MM.1S (cell line): ENCODE results near the gene MBP.

ENCODE experiments used
- DNase-seq: peaks from one replicate; pipeline ENCODE4 v3.0.0-alpha.2; 2015
- H2AFZ ChIP-seq: fragments of 300-600 bp; sonication (generic); 2 replicates; pipeline ENCODE4 v1.6.0; 2016; ENCODE audit warnings: antibody characterized with exemption, low read length
- H3F3A ChIP-seq: fragments of 300-600 bp; sonication (generic); 2 replicates; pipeline ENCODE4 v1.6.1; 2016; ENCODE audit warnings: mild to moderate bottlenecking, antibody characterized with exemption, low read length, moderate library complexity, mixed read lengths; ENCODE audit not compliant: insufficient read depth
- H3K27ac ChIP-seq: fragments of 300-600 bp; sonication (generic); 2 replicates; pipeline ENCODE4 v1.5.1; 2016; ENCODE audit warnings: mild to moderate bottlenecking, low read length
- H3K27me3 ChIP-seq: fragments of 300-600 bp; sonication (generic); replicated peaks from 2 replicates; pipeline ENCODE4 v1.6.0; 2016; ENCODE audit warnings: low read length; ENCODE audit not compliant: insufficient read depth
- H3K36me3 ChIP-seq: fragments of 300-600 bp; sonication (generic); replicated peaks from 2 replicates; pipeline ENCODE4 v1.6.1; 2016; ENCODE audit warnings: mild to moderate bottlenecking, low read length, mixed read lengths; ENCODE audit not compliant: insufficient read depth
- H3K4me1 ChIP-seq: fragments of 300-600 bp; sonication (generic); 2 replicates; pipeline ENCODE4 v1.6.1; 2016; ENCODE audit warnings: low read length, mixed read lengths
- H3K4me2 ChIP-seq: fragments of 300-600 bp; sonication (generic); 2 replicates; pipeline ENCODE4 v1.6.0; 2016; ENCODE audit warnings: low read depth, low read length
- H3K4me3 ChIP-seq: fragments of 300-600 bp; sonication (generic); 2 replicates; pipeline ENCODE4 v1.5.1; 2016; ENCODE audit warnings: low read length, mixed read lengths
- H3K79me2 ChIP-seq: fragments of 300-600 bp; sonication (generic); 2 replicates; pipeline ENCODE4 v1.6.1; 2016; ENCODE audit warnings: mixed run types, low read length, mixed read lengths
- H3K9ac ChIP-seq: fragments of 300-600 bp; sonication (generic); 2 replicates; pipeline ENCODE4 v1.6.1; 2016; ENCODE audit warnings: low read length, mixed read lengths
- H3K9me2 ChIP-seq: fragments of 300-600 bp; sonication (generic); replicated peaks from 2 replicates; pipeline ENCODE4 v1.6.1; 2016; ENCODE audit warnings: mild to moderate bottlenecking, low read length, mixed read lengths; ENCODE audit not compliant: insufficient read depth
- H3K9me3 ChIP-seq: fragments of 300-600 bp; sonication (generic); replicated peaks from 2 replicates; pipeline ENCODE4 v1.6.1; 2016; ENCODE audit warnings: mild to moderate bottlenecking, low read length, mixed read lengths; ENCODE audit not compliant: insufficient read depth
- H4K20me1 ChIP-seq: fragments of 300-600 bp; sonication (generic); 2 replicates; pipeline ENCODE4 v1.6.1; 2016; ENCODE audit warnings: mild to moderate bottlenecking, low read length, moderate library complexity, mixed read lengths; ENCODE audit not compliant: insufficient read depth
- CTCF ChIP-seq: fragments of 300-600 bp; sonication (generic); IDR thresholded peaks from 2 replicates; pipeline ENCODE4 v1.5.1; 2016; ENCODE audit warnings: antibody characterized with exemption, low read length, mixed read lengths
- EZH2 ChIP-seq: fragments of 300-600 bp; sonication (generic); optimal IDR thresholded peaks from 2 replicates; pipeline ENCODE3; 2017; ENCODE audit warnings: low read depth, mild to moderate bottlenecking, antibody characterized with exemption, low read length, mixed read lengths
- EZH2phosphoT487 ChIP-seq: fragments of 300-600 bp; sonication (generic); IDR thresholded peaks from 2 replicates; pipeline ENCODE4 v1.6.1; 2018; ENCODE audit warnings: antibody characterized with exemption, low read length

The MBP gene

GRCh38 chr18:77053616-77054287 lies 78.8 kb downstream of the MBP start:
- H3K9me3 ChIP-seq = no peaks in the 10 kb centered on the region
- H3K27me3 ChIP-seq = no peaks in the 10 kb centered on the region
- no peak overlapping the region for H3K4me2 ChIP-seq
- peaks cover 15% of the 10 kb centered on the region for H3K4me1 ChIP-seq
- no peak overlapping the region for H2AFZ ChIP-seq
- peak overlapping the region; percentile 67; the same call in 1 of the 2 replicates for H3K27ac ChIP-seq
- TF ChIP-seq EZH2phosphoT487 (no peak), EZH2 (no peak), CTCF (no peak)
- no peaks in the 10 kb centered on the region; the same call in 1 of the 2 replicates for H3K79me2 ChIP-seq
- H3K9me2 ChIP-seq = no peaks in the 10 kb centered on the region
- no peaks in the 10 kb centered on the region for H4K20me1 ChIP-seq
- no peak for DNase-seq
- no peak overlapping the region for H3K4me3 ChIP-seq
- H3K9ac ChIP-seq = no peak overlapping the region
- H3F3A ChIP-seq = no peaks in the 10 kb centered on the region
- no peaks in the 10 kb centered on the region for H3K36me3 ChIP-seq

- Histone ChIP-seq H3K9ac (no peak overlapping the region), H3F3A (no peaks in the 10 kb centered on the region), H3K79me2 (no peaks in the 10 kb centered on the region), H3K27ac (no peak overlapping the region), H3K4me3 (no peak overlapping the region), H3K9me2 (no peaks in the 10 kb centered on the region), H3K4me1 (peaks cover 15% of the 10 kb centered on the region), H3K4me2 (no peak overlapping the region), H4K20me1 (no peaks in the 10 kb centered on the region), H2AFZ (no peak overlapping the region), H3K9me3 (no peaks in the 10 kb centered on the region), H3K36me3 (no peaks in the 10 kb centered on the region), H3K27me3 (no peaks in the 10 kb centered on the region)
- TF ChIP-seq EZH2 = no peak
- no peak for TF ChIP-seq CTCF
- no peak for TF ChIP-seq EZH2phosphoT487
- DNase-seq = no peak
Measured at GRCh38 chr18:77052983-77053309, 79.6 kb downstream of the MBP start.

GRCh38 chr18:77052297-77052982 lies 80.1 kb downstream of the MBP start:
- no peaks in the 10 kb centered on the region for H3K27me3 ChIP-seq
- no peaks in the 10 kb centered on the region for H4K20me1 ChIP-seq
- H3K4me2 ChIP-seq = no peak overlapping the region
- H3F3A ChIP-seq = no peaks in the 10 kb centered on the region
- H2AFZ ChIP-seq = no peak overlapping the region
- H3K79me2 ChIP-seq = no peaks in the 10 kb centered on the region
- TF ChIP-seq EZH2 (no peak), CTCF (no peak), EZH2phosphoT487 (no peak)
- H3K9me2 ChIP-seq = no peaks in the 10 kb centered on the region
- peaks cover 15% of the 10 kb centered on the region for H3K4me1 ChIP-seq
- no peak overlapping the region for H3K4me3 ChIP-seq
- H3K36me3 ChIP-seq = no peaks in the 10 kb centered on the region
- DNase-seq = no peak
- H3K27ac ChIP-seq = no peak overlapping the region
- no peak overlapping the region for H3K9ac ChIP-seq
- H3K9me3 ChIP-seq = no peaks in the 10 kb centered on the region
